Measurements from ENCODE around the gene ADARB1. TPM values are rescaled to one million over a fixed set of nuclear protein-coding genes. Genes with fewer than 3 reads are reported as not detected.

Gene ADARB1
- total RNA-seq, 1 experiment from 2014 or later: 5.0 TPM

DNA sequence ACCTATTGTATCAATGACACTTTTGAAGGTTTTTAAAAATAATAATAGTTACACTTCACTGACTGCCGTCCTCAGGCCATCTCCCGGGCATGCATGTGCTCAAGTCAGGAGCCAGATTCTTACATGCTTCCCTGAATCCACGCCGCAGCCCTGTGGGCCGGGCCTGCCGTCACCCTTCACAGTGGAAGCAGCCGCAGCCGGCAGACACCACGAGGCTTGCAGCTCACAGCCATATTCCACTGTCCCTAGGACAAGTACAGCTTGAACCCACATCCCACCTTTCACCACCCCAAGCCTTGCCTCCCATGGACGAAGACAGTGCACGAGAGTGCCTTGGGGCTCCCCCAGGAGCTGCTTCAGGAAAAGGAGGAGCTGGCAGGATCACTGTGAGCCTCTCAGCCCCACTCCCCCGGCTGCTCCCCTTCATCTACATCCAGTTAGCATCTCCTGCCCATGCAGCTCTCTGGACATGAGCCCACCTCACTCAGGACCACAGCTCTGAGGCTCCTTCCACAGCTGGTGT is 136.1 kb downstream of the ADARB1 start:
- in situ Hi-C loops (cut with HindIII; ENCODE audit: low pct_unique_long_range_greater_than_20kb, low sequenced_read_pairs): no loop called here
- DNase-seq (ENCODE audit: low read depth): no peak

DNA sequence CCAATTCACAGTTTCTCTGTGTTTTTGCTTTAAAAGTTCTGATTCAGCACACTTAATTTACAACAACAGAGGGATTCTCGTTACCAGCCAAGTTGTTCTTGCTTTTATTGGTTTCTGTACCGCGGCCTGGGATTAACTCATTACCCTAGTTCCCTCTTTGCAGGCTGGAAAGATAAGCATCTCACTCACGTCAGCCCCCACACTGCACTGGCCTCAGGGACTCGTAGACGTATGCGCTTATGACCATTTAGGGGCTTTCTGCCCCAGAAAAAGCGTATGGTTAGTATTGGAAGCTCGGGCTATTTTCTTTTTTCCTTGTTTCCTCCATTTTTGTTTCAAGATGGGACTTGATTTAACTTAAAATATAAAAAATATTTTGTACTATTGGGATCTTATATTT is 137.3 kb downstream of the ADARB1 start:
- in situ Hi-C loops (cut with HindIII; ENCODE audit: low pct_unique_long_range_greater_than_20kb, low sequenced_read_pairs): no loop called here
- DNase-seq (ENCODE audit: low read depth): no peak

DNA sequence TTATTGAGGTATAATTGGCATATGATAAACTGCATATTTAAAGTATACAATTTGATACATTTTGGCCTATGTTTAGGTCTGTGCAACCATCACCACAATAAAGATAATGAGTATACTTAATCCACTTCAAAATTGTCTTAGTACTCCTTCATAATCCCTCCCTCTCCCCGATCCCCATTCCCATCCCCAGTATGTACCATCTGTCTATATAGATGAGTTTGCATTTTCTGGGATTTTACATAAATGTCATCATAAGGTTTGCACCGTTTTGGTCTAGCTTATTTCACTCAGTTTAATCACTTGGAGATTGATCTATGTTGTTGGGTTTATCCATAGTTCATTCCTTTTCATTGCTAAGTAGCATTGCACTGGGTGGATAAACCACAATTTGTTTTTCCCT is 139.0 kb downstream of the ADARB1 start:
- in situ Hi-C loops (cut with HindIII; ENCODE audit: low pct_unique_long_range_greater_than_20kb, low sequenced_read_pairs): no loop called here

DNA sequence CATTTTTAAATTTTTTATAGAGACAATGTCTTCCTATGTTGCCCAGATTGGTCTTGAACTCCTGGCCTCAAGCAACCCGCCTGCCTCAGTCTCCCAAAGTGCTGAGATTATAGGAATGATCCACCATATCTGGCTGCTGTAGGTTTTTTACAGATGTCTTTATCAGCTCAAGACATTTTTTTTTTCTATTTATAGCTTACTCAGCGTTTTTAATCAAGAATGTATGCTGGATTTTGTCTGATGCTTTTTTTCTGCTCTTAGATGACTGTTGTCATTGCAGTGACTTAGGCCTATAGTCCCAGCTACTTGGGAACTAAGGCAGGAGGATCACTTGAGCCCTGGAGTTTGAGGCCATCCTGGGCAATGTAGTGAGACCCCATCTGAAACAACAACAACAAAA is 140.8 kb downstream of the ADARB1 start:
- in situ Hi-C loops (cut with HindIII; ENCODE audit: low pct_unique_long_range_greater_than_20kb, low sequenced_read_pairs): no loop called here
- DNase-seq (ENCODE audit: low read depth): no peak

More for the DNA sequence above, 139.0 kb downstream of the ADARB1 start:
- DNase-seq (ENCODE audit: low read depth): no peak

DNA sequence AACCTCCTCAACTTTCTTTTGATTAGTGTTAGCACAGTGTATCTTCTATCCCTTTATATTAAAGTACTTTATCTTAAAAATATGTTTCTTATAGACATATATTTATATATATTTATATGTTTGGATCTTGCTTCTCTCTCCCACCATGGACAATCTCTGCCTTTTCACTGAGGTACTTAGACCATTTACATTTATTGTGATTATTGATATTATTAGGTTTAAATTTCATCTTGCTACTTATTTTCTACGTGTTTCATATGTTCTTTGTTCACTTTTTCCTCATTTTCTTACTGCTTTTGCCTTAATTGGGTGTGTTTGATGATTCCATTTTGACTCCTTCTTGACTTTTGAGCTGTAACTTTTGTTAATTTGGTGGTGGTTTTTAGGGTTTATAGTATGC is 142.6 kb downstream of the ADARB1 start:
- in situ Hi-C loops (cut with HindIII; ENCODE audit: low pct_unique_long_range_greater_than_20kb, low sequenced_read_pairs): no loop called here

DNA sequence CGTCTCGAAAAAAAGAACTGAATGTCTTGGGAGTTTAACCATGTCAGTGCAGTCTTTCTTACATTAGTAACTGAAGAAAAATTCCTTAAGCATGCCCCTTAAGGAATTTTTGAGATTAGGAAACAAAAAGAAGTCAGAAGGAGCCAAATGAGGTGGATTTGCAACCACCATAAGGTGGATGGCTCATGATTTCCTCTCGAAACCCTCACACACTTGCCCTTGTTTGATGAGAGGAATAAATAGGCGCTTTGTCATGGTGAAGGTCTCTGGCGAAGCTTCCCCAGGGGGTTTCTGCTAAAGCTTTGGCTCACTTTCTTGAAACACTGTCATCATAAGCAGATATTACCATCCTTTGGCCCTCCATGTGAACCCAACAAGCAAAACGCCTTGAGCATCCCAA is 145.1 kb downstream of the ADARB1 start:
- no peak for DNase-seq (ENCODE audit: low read depth)
- in situ Hi-C loops (cut with HindIII; ENCODE audit: low pct_unique_long_range_greater_than_20kb, low sequenced_read_pairs): no loop called here

More for the DNA sequence above, 142.6 kb downstream of the ADARB1 start:
- DNase-seq (ENCODE audit: low read depth): no peak

DNA sequence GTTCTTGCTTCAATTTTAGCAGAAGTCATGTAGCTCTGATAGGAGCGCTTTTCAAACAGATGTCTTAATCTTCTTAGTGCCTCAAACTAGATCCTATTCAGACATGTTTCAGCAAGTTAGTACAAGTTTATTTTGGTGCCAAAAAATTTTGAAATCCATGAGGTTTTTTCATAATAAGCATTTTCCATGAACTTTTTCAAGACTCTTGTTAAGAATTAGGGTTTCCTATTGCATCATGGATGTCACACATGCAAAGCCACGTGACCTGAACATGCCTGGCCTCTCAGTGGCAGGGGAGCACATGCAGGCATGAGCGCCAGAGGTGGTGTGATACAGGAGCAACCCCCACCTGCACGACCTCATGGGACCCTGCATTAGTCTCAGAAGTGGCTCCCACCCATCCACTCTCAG is 145.7 kb downstream of the ADARB1 start:
- in situ Hi-C loops (cut with HindIII; ENCODE audit: low pct_unique_long_range_greater_than_20kb, low sequenced_read_pairs): no loop called here
- no peak for DNase-seq (ENCODE audit: low read depth)

DNA sequence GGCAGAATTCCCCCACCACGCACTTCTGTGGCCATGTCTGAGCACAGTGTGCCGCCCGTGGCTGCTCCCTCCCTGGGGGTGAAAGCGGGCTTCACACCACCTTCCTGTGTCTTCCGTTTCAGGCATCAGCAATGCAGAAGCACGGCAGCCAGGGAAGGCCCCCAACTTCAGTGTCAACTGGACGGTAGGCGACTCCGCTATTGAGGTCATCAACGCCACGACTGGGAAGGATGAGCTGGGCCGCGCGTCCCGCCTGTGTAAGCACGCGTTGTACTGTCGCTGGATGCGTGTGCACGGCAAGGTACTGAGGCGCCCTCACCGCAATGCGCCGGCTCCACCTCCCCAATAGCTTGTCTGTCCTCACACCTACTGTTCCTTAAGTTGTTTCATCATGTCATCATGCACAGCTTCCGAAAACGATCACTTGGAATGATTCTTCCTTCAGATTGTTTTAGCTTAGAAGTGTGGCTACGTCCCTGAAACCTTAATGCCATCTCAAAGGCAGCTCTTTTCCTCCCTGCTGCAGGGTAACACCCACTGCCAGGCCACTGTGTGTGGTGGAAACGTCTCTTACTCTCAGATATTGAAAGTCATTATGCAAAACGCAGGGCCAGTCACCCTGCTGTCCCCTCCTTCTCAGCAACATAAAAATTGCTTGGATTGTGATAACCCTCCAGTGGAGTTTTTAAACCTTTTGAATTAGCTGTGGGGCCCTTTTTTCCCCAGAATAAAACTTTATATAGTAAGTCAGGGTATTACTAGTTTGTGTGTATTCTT is 146.5 kb downstream of the ADARB1 start:
- in situ Hi-C loops (cut with HindIII; ENCODE audit: low pct_unique_long_range_greater_than_20kb, low sequenced_read_pairs): no loop called here
- DNase-seq (ENCODE audit: low read depth): no peak

DNA sequence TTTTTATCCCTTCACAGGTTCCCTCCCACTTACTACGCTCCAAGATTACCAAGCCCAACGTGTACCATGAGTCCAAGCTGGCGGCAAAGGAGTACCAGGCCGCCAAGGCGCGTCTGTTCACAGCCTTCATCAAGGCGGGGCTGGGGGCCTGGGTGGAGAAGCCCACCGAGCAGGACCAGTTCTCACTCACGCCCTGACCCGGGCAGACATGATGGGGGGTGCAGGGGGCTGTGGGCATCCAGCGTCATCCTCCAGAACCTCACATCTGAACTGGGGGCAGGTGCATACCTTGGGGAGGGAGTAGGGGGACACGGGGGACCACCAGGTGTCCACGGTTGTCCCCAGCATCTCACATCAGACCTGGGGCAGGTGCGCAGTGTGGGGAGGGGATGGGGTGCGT is 147.6 kb downstream of the ADARB1 start:
- no peak for DNase-seq (ENCODE audit: low read depth)
- in situ Hi-C loops (cut with HindIII; ENCODE audit: low pct_unique_long_range_greater_than_20kb, low sequenced_read_pairs): no loop called here

DNA sequence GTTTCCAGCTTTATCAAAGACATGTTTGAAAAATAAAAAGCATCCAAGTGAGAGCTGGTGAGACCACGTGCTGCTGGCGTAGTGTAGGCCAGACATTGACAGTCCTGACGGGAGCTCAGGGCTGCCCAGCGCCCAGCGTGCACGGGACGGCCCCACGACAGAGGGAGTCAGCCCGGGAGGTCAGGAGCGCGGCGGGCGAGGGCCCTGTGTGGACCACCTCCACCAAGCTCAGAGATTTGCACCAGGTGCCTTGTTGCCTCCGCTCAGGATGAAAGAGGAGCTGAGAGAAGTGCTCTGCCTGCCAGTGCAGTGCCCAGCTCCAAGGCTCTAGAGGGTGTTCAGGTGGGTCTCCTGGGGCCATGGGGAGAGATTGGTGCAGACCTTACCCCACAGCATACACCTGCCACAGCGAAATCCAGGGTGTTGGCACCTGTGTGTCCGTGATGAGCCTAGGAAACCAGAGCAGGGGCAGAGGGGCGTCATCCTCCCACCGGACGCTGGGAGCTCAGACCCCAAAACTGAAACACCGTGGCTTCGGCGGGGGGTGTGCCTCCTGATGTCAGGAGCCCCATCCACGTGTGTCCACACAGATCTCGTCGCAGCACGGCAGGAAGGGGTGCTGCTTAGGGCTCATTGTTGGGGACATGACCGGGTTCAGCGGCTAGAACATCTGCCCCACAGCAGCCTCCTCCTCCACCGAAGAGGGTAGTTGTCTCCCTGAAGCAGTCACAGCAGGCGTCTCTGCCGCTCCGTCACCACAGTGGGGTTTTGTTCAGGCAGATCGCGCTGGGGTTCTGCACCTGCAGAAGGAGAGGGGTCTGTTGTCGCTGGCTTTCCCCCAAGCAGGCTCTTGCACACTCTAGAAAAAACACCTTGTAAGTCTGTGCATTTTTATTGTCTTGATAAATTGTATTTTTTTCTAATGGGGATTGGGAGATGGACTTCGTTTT is 149.1 kb downstream of the ADARB1 start:
- in situ Hi-C loops (cut with HindIII; ENCODE audit: low pct_unique_long_range_greater_than_20kb, low sequenced_read_pairs): no loop called here
- DNase-seq (ENCODE audit: low read depth): no peak

DNA sequence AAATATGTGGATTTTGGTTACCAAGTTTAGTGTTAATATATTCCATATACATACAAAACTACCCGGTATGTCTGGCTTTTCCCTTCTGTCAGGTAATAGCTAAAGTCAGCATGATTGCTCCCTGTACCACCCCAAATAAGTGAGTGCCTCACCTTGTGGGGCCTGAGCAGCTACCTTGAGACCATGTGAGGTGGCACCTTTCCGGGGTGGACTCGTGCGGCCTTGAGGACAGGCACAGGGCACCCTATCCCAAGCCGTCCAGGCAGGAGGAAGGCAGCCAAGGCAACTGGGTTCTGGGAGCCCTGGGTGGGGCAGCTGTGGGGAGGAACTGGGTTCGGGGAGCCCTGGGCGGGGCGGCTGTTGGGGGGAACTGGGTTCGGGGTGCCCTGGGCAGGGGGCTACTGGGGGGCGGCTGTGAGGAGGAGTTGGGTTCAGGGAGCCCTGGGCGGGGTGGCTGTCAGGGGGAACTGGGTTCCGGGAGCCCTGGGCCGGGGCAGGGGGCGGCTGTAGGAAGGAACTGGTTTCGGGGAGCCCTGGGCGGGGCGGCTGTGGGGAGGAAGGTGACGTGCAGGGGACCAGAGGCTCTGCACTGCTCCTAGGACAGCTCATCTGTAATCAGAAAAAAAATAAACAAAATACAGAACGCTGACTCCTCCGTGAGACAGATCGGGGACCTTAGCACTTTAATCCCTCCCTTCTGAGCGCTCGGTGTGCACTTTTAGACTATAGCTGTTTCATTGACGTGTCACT is 150.0 kb downstream of the ADARB1 start:
- no peak for DNase-seq (ENCODE audit: low read depth)
- in situ Hi-C loops (cut with HindIII; ENCODE audit: low pct_unique_long_range_greater_than_20kb, low sequenced_read_pairs): no loop called here

DNA sequence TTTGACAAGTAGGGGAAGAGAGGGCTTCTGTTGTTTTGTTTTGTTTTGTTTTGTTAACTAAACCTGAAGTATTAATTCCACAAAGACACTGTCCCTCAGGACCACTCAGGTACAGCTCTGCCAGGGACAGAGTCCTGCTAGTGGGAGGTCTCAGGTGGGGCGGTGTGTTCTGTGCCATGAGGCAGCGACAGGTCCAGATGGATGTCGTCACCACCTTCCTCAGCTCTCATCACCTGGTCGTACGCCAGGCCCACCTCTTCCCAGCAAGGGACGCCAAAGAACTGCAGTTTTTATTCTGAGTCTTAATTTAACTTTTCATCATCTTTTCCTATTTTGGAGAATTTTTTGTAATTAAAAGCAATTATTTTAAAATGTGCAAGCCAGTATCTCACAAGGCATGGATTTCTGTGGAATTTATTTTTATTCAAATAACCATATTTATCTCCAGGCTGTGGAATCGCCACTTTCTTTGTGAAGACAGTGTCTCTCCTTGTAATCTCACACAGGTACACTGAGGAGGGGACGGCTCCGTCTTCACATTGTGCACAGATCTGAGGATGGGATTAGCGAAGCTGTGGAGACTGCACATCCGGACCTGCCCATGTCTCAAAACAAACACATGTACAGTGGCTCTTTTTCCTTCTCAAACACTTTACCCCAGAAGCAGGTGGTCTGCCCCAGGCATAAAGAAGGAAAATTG is 150.8 kb downstream of the ADARB1 start:
- in situ Hi-C loops (cut with HindIII; ENCODE audit: low pct_unique_long_range_greater_than_20kb, low sequenced_read_pairs): no loop called here
- no peak for DNase-seq (ENCODE audit: low read depth)

DNA sequence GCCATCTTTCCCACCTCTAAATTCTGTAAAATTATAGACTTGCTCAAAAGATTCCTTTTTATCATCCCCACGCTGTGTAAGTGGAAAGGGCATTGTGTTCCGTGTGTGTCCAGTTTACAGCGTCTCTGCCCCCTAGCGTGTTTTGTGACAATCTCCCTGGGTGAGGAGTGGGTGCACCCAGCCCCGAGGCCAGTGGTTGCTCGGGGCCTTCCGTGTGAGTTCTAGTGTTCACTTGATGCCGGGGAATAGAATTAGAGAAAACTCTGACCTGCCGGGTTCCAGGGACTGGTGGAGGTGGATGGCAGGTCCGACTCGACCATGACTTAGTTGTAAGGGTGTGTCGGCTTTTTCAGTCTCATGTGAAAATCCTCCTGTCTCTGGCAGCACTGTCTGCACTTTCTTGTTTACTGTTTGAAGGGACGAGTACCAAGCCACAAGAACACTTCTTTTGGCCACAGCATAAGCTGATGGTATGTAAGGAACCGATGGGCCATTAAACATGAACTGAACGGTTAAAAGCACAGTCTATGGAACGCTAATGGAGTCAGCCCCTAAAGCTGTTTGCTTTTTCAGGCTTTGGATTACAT is 151.5 kb downstream of the ADARB1 start:
- DNase-seq (ENCODE audit: low read depth): no peak
- in situ Hi-C loops (cut with HindIII; ENCODE audit: low pct_unique_long_range_greater_than_20kb, low sequenced_read_pairs): no loop called here

DNA sequence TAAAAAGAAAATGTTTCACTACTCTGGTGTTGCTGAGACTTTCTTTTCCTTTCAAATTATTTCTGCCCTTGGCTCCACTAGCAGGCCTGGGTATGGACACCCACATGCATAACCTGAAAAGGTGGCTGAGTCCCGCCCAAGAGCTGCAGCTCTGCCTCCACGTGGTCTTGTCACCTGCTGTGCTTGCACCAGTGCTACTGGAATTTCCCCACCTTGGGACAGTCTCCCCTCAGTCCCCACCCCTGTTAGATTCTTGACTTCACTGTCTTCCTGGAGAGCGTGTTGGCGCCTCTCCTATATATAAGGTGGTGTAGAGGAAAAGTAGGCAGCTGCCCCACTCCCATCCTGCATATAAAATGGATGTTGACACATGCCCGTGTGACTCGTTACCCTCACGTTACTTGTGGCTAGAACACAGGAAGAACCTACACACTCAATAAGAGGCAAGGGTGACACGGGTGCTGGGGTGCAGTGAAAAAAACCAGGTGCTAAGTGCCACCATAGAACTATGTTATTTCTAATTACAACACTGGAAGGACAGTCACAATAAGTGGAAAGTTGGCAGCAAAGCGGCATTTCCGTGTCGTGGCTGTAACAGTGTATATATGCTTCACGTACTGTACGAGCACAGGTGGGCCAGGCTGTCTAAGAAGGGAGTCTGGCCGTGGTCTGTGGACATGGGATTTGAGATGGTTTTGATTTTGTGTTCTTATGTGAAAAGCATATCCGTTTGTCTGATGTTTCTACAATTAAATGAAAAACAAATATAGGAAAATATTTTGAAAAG is 152.4 kb downstream of the ADARB1 start:
- peak; percentile 12 for DNase-seq (ENCODE audit: low read depth)
- in situ Hi-C loops (cut with HindIII; ENCODE audit: low pct_unique_long_range_greater_than_20kb, low sequenced_read_pairs): no loop called here

DNA sequence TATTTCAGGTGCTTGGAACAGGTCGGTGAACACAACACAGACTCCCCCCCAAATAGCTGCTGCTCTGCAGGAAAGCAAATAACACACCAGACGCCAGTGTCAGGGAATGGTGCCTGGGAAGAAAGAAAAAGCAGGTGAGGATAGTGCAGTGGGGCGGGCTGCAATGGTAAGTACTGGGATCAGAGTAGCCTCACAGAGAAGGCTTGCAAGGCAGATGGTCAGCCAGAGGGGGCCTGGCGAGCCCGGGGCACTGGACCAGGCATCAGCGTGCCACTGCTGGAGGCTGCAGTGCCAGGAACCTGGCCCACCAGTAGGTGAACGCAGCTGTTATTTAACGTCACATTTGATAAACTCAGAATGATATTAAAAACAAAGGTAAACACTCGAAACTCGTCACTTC is 153.4 kb downstream of the ADARB1 start:
- DNase-seq (ENCODE audit: low read depth): no peak
- in situ Hi-C loops (cut with HindIII; ENCODE audit: low pct_unique_long_range_greater_than_20kb, low sequenced_read_pairs): no loop called here

DNA sequence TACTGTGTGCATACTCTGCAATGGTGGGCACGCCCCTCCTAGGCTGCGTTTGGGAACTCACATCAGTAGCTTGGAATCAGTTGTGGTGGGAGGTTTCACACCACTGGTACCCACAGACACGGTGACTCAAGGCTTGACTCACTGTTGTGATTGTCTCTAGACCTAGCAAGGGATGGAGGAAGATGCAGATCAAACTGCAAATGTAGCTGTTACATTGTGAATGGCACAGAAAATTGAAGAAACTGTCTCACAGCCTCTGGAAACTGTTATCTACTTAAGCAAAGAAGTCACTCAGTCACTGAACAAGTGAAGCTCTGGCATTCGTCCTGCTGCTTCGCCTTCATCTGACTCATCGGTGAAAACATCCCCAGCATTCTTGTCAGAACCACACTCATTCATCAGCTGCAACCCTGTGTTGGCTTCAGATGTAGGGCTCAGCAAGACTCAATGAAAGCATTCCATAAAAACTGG is 153.8 kb downstream of the ADARB1 start:
- DNase-seq (ENCODE audit: low read depth): peak; percentile 77
- in situ Hi-C loops (cut with HindIII; ENCODE audit: low pct_unique_long_range_greater_than_20kb, low sequenced_read_pairs): no loop called here
